ENCODE results near the gene RIMS4.
A peak's percentile ranks its signal among the peaks of the same experiment; 100 is the strongest.

The RIMS4 gene

DNA sequence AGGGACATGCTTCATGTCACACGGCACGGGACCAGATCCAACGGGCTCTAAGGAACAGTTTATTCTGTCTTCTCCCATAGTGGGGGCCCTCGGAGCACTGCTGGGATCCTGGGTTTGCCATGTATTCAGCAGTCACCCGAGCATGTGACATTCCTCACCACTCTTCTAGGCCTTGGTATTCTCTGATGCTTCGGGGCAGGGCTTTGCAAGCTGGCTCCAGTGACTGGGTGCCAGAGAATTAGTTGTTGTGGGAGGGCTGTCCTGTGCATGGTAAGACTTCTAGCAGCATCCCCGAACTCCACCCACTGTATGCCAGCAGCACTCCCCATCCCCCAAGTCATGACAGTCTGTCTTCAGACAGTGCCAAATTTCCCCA lies 89.7 kb downstream of the RIMS4 start:
- Mint-ChIP-seq H3K27me3 (no peaks in the 10 kb centered on the region), H3K4me3 (no peak overlapping the region), H3K4me1 (peaks cover 5% of the 10 kb centered on the region), H3K9me3 (no peaks in the 10 kb centered on the region), H3K27ac (no peak overlapping the region)
- no peak for ATAC-seq
- no peak for DNase-seq

- Mint-ChIP-seq H3K4me1 (peaks cover 5% of the 10 kb centered on the region), H3K9me3 (no peaks in the 10 kb centered on the region), H3K4me3 (no peak overlapping the region), H3K27me3 (no peaks in the 10 kb centered on the region), H3K27ac (no peak overlapping the region)
- no peak for DNase-seq
- ATAC-seq, result no peak
These were observed 90.5 kb downstream of the RIMS4 start for GRCh38 chr20:44719841-44720240.

DNA sequence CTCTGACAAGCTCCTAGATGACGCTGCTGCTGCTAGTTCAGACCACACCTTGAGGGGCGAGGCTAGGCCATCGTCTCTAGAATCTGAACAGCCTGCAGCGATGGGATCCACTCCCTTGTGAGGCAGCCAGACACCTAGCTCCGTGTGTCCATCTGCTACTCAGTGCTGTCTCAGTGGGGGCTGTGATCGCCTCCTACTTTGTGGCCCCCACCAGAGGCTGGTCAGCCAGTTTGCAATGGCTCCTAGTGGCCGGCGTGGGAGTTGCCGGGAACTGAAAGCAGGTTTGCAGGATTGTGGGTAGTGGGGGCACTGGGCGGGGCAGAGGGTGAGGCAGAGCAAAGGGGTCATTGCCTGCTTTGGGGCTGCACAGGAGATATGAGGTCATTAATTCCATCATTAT lies 92.4 kb downstream of the RIMS4 start:
- DNase-seq (no peak), ATAC-seq (no peak)
- Mint-ChIP-seq H3K27me3 (no peaks in the 10 kb centered on the region), H3K4me1 (peaks cover 4% of the 10 kb centered on the region), H3K27ac (no peak overlapping the region), H3K4me3 (no peak overlapping the region), H3K9me3 (no peaks in the 10 kb centered on the region)

DNA sequence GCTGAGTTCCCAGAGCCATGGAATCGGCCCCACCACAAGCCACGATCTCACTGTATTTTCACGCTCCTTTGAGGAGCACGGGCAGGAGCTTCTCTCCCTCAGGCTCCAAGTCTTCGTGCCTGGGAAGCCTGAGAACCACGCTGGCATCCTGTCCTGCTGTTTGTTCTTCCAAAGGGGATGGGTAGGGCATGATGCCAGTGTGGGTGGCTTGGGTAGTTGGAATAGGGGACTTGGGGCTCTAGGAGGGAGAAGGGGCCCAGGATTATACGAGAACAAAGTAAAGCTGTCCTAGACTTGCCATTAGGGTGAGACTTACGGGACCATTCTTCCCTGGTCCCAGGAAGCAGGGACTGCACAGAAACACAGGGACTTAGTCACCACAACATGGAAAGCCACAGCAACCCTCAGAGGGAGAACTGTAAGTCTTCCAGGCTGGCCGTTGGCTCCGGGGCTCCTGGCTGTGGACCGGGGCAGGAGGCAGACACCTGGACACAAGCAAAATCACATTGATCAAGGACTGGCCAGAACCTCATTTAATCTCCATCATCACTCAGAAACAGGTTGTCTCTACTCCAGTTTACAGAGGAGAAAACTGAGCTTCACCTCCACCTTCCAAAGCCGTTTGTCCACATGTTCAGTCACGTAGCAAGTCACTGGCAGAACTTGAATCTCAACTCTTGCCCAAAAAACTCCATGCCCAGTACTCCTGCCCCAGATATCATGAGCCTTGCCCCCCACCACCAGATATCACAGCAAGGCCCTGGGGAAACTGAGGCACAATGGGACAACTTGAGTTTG lies 93.8 kb downstream of the RIMS4 start:
- ATAC-seq (no peak), DNase-seq (no peak)
- Mint-ChIP-seq H3K4me1 (peaks cover 4% of the 10 kb centered on the region), H3K4me3 (no peak overlapping the region), H3K27me3 (no peaks in the 10 kb centered on the region), H3K27ac (peak overlapping the region in 1 of 2 donors; percentile 45), H3K9me3 (no peaks in the 10 kb centered on the region)

DNA sequence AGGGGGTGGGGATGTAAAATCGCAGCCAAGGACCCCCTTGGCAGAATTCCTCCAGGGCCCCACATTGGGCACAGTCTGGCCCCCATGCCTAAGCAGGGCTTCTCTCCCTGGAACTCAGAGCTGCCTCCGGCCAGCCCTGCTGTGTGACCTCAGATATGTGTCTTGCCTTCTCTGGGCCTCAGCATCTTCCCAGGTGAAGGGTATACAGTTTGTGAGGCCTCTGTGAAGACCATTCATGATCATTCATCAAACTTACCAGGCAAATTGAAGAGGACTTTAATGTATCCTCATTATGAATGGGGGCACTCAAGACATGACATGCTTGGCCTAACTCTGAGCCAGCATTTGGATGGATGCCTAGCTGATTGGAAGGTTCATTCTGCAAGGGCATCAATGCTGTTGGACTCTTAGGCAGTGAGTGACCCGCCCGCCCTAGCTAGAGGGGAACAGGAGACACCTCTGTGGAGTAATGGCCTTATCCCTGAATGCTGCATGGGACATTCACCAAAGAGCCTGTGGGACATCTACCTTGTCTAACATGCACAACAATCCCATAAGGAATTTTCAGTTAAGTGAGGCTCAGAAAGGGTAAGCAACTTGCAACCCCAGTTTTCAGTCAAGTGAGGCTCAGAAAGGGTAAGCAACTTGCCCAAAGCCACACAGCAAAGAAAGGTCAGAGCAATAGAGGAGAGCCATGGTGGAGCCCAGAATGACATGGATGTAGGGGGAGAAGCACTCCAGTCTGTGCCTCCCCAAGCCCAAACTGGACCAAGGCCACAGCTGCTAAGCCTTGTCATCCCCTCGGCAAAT lies 94.6 kb downstream of the RIMS4 start:
- no peak overlapping the region for H3K4me3 Mint-ChIP-seq
- H3K27me3 Mint-ChIP-seq, result no peaks in the 10 kb centered on the region
- H3K27ac Mint-ChIP-seq, result no peak overlapping the region
- peaks cover 4% of the 10 kb centered on the region for H3K4me1 Mint-ChIP-seq
- H3K9me3 Mint-ChIP-seq, result no peaks in the 10 kb centered on the region
- ATAC-seq, result no peak
- DNase-seq, result no peak

- DNase-seq (no peak), ATAC-seq (no peak)
- Mint-ChIP-seq H3K4me1 (peaks cover 4% of the 10 kb centered on the region), H3K4me3 (no peak within 1 kb of the TSS), H3K27me3 (no peaks in the 10 kb centered on the region), H3K9me3 (no peaks in the 10 kb centered on the region), H3K27ac (no peak within 1 kb of the TSS)
These were observed 95.4 kb downstream of the RIMS4 start, which contains the start of gene CCN5 for GRCh38 chr20:44714701-44715498. CCN5 (plus strand) TSS chr20:44715369; CDS start chr20:44715391, 22 bp downstream.

DNA sequence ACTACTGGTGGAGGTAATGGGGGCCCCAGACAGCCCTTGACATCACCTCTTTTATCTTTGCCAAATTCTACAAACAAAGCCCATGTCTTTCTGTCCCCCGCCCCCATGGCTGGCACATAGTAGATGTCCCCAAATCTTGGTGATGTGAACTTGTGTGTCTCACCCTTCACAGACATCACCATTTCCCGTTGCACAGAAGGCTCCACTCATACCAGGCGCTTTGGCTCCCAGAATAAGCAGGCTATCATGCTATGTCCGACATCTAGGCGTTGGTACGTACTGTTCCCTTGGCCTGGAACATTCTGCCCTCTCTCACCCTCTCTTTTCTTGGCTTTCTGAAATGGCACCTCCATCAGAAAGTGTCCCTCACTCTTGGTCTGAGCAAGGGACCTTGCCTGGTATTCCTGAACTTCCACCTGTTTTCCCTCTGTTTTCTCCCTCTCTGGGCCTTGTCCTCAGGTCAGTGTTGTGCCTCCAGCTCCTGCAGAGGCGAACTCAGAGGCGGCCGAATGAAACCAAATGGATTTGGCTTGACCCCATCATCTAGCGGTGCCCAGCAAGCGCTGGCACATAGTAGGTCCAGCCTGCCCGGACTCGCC lies 96.1 kb downstream of the RIMS4 start:
- H3K27ac Mint-ChIP-seq, result no peak overlapping the region

DNA sequence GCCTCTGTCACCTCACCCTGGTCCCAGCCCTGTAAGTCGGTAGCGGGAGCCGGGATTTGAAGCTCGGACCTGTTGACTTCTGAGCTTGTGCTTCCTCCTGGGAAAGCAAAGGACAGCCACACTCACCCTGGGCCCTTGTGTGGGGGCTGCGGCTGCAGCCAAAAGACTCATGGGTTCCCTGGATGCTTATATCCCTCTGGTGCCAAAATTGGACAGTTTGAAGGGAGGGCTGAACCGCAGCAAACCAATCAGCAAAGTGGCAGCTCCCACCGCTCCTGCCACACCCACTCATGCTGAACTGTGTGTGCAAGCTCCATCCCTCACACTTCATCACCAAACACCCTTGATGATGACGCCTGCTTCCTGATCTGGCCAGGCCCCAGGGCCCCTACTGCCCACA lies 99.1 kb downstream of the RIMS4 start:
- Mint-ChIP-seq H3K4me1 (peaks cover 4% of the 10 kb centered on the region), H3K27ac (no peak overlapping the region), H3K4me3 (no peak overlapping the region), H3K27me3 (no peaks in the 10 kb centered on the region), H3K9me3 (no peaks in the 10 kb centered on the region)
- DNase-seq, result no peak
- no peak for ATAC-seq

More for the DNA sequence above, 96.1 kb downstream of the RIMS4 start:
- Mint-ChIP-seq H3K4me3 (no peak overlapping the region), H3K9me3 (no peaks in the 10 kb centered on the region), H3K27me3 (no peaks in the 10 kb centered on the region), H3K4me1 (peaks cover 4% of the 10 kb centered on the region)
- DNase-seq (no peak), ATAC-seq (no peak)

GRCh38 chr20:44709797-44710196 lies 100.5 kb downstream of the RIMS4 start:
- Mint-ChIP-seq H3K27me3 (no peaks in the 10 kb centered on the region), H3K27ac (no peak overlapping the region), H3K4me3 (no peak overlapping the region), H3K4me1 (peaks cover 4% of the 10 kb centered on the region), H3K9me3 (no peaks in the 10 kb centered on the region)
- DNase-seq (no peak), ATAC-seq (no peak)

- no peak for ATAC-seq
- Mint-ChIP-seq H3K4me1 (peaks cover 1% of the 10 kb centered on the region), H3K27me3 (no peaks in the 10 kb centered on the region), H3K4me3 (no peak overlapping the region), H3K9me3 (no peaks in the 10 kb centered on the region), H3K27ac (no peak overlapping the region)
- DNase-seq, result no peak
These were observed 101.0 kb downstream of the RIMS4 start for GRCh38 chr20:44709380-44709779.

GRCh38 chr20:44707018-44707579 lies 103.2 kb downstream of the RIMS4 start:
- Mint-ChIP-seq H3K9me3 (no peaks in the 10 kb centered on the region), H3K4me3 (no peak overlapping the region), H3K27me3 (no peaks in the 10 kb centered on the region), H3K4me1 (no peaks in the 10 kb centered on the region), H3K27ac (no peak overlapping the region)
- no peak for DNase-seq
- ATAC-seq, result no peak

GRCh38 chr20:44706301-44707017 lies 103.9 kb downstream of the RIMS4 start:
- peak overlapping the region in 1 of 2 donors; percentile 47 for H3K27ac Mint-ChIP-seq
- no peaks in the 10 kb centered on the region for H3K27me3 Mint-ChIP-seq
- no peak overlapping the region for H3K4me3 Mint-ChIP-seq
- H3K9me3 Mint-ChIP-seq, result no peaks in the 10 kb centered on the region
- ATAC-seq (no peak), DNase-seq (no peak)
- no peaks in the 10 kb centered on the region for H3K4me1 Mint-ChIP-seq

- no peak for ATAC-seq
- Mint-ChIP-seq H3K9me3 (no peaks in the 10 kb centered on the region), H3K4me1 (no peaks in the 10 kb centered on the region), H3K4me3 (no peak overlapping the region), H3K27ac (no peak overlapping the region), H3K27me3 (no peaks in the 10 kb centered on the region)
- DNase-seq, result no peak
These were observed 104.8 kb downstream of the RIMS4 start for GRCh38 chr20:44705364-44706094.

- Mint-ChIP-seq H3K9me3 (no peaks in the 10 kb centered on the region), H3K4me3 (no peak overlapping the region), H3K4me1 (no peaks in the 10 kb centered on the region), H3K27me3 (no peaks in the 10 kb centered on the region), H3K27ac (no peak overlapping the region)
- ATAC-seq, result no peak
- no peak for DNase-seq
These were observed 105.8 kb downstream of the RIMS4 start for GRCh38 chr20:44704551-44704971.

Data from stimulated activated naive CD8-positive, alpha-beta T cell treated with anti-CD3 and anti-CD28 coated beads, Interleukin-15, amount 100 ng/mL, for 72 hours (primary cell).